ENCODE measurements around the gene TMX1.

TMX1 gene

DNA sequence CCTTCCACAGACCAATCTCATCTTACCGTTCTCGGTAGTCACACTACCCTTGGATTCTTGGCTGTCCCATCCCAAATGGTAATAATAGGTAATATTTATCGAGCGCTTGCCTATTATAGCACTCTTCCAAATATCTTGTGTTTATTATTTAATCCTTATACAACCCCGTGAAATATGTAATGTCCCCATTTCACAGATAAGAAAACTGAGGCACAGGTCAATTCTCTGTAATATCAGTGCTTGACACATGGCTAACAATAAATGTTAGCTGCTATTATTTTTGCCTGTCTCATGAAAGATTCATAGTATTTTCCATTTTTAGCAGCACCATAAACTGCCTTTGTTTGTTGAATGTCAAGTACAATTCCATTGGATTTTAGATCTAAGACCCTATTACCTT lies 4.5 kb downstream of the TMX1 start:
- DNase-seq, result no peak

DNA sequence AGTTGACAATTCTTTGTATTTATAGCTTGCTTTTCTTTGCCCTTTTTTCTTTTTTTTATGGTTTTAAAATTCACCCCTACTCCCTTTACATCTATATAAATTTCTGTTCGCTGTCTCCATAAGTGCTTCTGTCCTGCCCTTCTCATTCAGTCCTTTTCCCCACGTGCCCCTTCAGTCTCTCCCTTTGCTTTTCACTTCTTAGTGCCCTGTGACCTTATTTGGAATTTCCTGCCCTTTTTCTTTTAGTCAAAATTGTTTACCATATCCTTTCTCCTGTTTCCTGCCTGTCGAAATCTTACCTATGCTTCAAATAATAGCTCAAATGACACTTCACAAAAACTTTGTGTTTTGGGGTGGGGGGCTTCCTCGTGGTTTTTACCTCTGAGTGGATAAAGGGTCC lies 6.0 kb downstream of the TMX1 start:
- DNase-seq, result no peak

DNA sequence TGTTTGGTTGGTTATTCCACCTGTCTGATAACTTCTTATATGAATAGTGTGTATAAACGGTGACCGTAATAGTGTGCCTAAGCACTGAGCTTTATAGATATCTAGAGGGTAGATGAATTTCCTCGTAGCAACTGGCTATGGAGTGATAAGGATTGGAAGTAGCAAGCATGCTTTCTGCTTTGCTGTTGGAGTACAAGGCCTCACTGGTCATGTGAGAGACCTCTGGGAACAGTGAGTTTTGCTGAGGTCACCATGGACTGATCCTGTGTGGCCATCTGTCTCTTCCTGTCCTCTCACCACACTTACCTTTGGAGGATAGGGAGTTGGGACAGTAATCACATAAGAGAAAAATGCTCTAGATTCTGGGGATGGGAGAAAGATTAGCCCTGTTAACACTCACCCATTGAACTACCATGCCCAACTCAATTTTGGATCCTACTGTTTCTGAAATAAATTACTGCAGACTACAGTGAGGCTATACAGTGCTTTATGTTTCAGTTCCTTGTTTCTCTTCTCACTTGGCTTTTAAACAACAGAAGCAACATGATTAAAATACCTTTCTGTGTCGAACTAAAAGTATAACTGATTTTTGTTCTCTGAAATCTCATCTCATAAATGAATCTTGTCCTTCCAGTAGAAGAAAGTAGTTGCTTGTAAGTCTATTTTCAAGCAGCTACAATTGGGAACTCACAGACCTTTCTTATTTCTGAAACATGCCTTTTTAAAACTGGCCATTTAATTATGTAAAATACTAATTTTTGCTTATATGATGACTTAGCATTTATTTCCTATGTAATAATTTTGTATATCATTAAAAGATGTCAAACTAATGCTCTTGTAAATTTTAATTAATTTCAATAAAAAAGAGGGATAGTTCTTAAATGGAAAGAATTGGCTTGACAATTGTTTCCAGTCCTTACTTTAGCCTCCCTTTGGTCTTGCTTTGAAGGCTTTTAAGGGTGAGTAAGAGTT lies 8.3 kb downstream of the TMX1 start:
- DNase-seq, result no peak

DNA sequence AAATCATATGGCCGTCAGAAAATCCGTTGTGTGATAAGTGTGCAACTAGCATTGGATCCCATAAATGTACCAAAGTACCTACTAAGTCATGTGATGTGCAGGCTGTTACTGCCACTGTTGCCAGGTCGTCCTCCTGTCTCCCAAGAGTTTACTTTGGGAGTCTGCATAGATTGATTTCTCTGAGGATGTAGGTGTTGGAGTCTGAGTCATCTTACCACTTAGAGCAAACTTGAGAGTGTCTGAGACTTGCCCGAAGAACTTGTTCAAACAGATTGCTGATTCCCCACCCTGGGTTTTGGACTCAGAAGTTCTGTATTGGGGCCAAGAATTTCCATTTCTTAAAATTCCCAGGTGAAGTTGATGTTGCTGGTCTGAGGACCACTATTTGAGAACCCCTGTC lies 11.4 kb downstream of the TMX1 start:
- DNase-seq, result no peak

DNA sequence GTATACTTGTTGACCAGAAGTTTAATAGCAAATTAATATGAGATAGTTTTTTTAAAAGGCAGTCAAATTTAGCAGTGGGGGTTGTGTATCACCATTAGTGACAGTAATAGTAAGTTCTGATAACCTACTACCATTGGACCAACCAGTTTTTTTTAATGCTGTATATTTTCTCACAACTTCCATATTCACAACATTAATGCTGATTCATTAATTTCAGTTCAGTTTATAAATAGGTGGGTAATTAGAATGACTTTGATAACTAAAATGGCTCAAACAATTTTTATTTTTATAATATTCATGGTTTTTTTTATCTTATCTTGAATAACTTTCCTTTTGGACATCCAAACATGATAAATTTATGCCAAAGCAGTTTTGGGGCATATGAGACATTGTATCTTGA lies 13.8 kb downstream of the TMX1 start:
- DNase-seq, result no peak

DNA sequence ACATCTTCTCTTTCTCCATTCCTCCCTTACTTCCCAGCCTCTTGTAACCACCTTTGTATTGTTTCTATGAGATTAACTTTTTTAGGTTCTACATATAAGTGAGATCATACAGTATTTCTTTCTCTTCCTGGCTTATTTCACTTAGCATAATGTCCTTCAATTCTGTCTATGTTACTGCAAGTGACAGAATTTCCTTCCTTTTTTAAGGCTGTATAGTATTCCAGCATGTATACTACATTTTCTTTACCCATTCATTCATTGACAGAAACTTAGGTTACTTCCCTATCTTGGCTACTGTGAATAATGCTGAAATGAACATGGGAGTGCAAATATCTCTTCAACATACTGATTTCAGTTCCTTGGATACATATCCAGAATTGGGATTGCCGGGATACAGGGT lies 18.2 kb downstream of the TMX1 start:
- DNase-seq, result no peak

DNA sequence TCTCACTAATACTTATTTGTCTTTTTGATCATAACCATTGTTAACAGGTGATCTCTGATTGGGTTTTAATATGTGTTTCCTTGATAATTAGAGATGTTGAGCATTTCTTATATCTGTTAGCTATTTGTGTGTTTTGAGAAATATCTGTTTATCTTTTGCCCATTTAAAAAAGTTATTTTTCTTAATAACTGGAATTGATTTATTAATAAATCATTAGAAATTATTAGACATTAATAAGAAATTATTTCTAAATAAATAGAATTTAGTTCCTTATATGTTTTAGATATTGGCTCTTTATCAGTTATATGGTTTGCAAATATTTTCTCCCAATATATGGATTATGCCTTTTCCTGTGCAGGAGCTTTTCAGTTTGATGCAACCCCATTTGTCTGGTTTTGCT lies 18.7 kb downstream of the TMX1 start:
- DNase-seq, result no peak

DNA sequence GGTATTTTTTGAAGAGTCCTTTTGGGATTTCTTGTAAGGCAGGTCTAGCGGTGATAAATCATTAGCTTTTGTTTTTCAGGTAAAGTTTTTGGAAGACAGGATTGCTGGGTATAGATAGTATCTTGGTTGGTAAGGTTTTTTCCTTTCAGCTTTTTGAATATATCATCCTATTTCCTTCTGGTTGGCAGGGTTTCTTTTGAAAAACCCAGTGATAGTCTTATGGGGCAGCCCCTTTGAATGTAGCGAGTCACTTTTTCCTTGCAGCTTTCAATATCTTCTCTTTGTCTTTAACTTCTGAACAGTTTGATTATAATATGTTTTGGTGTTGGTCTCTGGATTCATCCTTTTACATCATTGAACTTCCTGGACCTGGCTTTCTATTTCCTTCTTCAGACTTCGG lies 20.2 kb downstream of the TMX1 start:
- DNase-seq, result no peak

DNA sequence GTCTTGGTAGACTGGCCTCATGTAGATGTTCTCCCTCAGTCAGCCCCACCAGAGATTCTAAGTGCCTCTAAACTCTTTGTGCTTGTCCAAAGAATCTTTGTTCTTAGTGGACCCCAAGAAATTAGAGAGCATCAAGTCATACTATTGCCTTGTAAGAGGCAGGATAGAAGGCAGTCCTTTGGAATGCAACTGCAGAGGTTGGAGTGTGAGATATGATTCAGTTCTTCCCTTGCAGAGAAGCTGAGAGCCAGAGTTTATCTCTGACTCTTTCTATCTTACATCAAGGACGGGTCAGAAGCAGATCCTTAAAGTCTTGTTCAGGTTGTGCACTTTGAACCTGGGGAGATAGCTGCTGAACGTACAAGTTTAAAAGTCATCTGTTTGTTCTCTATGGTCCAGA lies 21.1 kb downstream of the TMX1 start:
- DNase-seq, result no peak

DNA sequence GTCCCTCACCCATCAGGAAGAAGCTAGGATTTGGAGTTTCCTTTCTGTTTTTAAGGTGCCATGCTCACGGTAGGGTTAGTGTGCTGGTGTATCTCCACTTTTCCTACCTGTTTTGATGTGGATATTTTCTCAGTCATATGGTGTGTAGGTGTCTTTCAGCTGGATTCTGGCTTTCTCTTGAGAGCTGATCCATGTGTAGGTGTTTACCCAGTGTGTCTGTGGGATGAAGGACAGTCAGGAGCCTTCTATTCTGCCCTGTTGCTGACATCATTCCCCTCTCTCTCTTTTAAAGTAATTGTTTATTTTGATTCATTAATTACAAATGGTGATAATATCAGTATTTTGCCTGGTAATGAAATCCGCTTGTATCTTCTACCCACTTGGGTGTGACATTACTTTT lies 22.8 kb downstream of the TMX1 start:
- DNase-seq, result no peak

DNA sequence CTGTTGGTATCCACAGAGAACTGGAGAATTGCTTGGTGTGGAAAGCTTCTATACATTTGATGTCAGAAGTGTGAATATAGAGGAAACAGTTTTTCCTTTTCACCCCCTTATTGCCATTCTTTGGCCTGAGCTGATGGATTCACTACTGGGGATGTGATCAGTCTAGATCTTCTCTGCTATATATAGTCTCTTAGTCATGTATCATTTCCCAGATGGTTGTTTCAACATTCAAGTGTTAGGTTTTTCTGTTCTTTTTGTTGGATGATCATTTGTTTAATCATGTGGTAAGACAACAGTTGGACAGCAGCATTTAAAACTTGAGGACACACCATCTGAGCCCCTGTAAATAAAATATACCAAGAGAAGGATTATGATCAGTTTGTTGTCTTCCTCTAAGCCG lies 29.6 kb downstream of the TMX1 start:
- no peak for DNase-seq

DNA sequence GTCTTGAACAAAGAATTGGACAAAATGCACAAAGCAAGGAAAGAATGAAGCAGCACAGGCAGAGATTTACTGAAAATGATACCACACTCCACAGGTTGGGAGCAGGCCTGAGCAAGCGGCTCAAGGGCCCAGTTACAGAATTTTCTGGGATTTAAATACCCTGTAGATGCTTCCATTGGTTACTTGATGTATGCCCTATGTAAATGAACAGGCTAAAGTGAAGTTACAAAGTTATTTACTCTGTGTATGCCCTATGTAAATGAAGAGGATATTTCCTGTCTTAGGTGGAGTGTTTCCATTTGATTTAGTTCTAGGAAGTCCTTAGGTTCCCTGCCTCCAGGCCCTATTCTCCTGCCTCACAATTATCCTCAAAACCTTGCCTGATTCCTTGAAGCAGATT lies 36.6 kb downstream of the TMX1 start:
- no peak for DNase-seq

DNA sequence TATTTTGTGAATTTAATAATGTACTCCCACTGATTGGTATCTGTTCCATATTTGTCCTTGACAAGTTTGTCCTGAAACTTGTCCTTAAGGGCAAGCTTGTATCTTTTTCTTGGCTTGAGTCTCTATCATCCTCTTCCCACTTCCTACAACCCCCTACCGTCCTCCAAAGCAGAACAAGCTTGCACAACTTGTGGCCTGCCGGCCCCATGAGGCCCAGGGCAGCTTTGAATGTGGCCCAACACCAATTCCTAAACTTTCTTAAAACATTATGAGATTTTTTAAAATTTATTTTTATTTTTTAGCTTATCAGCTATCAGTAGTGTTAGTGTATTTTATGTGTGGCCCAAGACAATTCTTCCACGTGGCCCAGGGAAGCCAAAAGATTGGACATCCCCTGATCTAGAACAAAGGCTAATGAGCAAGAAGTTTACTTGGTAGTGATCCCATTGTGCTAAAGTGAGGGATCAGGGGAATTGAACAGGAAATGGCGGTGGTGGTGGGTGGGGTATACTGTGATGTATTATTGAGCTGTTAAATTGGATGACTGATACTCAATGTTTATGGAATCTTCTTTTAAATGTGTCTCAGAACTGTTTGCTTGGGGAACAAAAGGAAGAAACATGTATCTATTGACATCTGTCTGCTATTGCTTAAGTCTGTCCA lies 37.8 kb downstream of the TMX1 start:
- no peak for DNase-seq

DNA sequence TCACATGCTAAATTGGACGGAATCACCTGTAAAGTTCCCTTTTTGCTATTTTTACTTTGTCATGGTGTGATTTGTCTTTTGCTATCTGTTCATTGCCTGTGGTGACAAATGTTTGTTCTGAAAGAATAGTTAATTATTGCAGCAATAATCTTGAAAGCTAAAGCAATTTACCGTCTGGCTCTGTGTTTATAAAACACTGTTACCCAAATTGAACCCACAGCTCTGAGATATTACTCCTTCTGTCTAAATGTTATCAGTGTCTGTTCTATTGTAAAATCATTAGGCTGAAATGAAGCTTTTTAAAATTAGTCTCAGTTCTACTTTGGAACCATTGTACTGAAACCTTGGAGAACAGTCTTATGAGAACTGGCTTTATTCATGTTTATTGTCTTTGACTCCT lies 42.5 kb downstream of the TMX1 start:
- no peak for DNase-seq

DNA sequence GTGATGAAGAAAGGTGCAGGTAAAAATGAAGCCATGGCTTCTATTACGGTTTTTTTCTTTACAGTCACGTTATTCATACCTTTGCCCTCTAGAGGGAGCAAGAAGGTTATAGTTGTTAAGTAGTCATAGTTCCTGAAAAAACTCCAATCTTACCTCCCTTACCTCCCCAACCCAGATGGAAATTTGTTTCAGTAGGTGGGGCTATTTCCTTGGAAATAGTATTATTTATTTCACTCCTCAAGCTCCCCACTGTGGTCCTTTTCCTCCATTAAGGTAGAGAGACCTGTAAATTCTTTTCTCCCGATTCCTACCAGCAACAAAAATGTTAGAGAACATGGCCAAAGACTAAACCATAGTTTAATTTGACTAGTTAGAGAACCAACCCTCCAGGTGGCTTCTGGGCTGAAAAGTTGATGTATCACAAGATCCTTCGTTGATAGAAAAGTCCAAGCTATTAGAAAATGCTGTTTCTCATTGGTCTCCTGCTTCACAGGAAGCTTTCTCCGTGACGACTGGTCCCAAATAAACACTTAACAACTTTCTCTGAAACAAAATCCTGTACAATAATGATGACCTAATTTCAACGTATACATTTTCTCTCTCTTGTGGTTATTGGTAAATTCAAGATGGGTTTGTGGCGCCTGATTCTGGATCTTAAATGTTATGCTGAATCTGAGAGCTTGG lies 43.5 kb downstream of the TMX1 start:
- DNase-seq, result peak; percentile 80

DNA sequence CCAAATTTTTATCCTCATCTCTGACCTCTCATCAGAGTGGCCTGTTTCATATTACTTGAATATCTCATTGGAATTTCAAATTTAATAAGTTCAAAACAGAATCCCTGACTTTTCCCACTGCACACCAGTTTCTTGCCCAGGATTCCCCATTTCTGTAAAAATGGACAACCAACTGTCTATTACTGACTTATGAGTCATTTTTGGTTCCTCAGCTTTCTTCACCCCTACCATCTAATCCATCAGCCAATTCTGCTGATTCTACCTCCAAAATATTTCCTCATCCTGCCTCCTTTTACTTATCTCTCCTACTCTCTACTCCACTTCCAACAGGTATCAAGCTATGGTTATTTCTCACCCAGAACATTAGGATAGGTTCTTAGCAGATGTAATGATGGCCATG lies 44.2 kb downstream of the TMX1 start:
- DNase-seq, result no peak

DNA sequence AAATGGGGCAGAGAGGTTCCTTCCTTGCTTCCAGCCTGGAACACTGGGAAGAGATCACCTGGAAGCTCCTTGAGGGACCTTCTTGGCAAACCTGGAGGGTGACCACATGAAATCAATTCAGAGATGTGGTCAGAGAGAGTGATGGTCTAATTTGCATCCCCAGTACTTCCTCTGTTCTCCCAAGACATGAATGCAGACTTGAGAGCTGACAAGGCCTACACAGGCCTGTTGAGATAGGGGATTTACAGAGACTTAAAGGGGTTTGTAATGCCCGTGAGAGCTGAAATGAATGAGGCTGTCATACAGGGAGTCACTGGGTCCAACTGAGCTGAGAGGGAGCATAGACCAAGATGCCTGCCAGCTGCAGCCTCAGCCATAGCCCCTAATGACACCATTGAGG lies 45.1 kb downstream of the TMX1 start:
- no peak for DNase-seq

DNA sequence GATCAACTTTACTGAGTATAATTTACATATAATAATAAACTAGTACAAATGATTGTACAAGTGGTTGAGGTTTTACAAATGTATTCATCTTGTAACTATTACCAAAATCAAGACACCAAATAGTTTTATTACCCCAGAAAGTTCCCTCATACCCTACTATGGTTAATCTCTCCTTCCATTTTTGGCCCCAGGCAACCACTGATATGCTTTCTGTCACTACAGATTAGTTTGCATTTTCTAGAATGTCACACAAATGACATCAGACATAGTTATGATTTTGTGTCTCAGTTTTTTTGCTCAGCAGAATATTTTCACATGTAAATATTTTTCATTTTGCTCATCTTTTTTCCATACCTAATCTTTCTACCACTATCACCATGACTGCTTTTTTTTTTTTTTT lies 49.1 kb downstream of the TMX1 start:
- DNase-seq, result no peak

DNA sequence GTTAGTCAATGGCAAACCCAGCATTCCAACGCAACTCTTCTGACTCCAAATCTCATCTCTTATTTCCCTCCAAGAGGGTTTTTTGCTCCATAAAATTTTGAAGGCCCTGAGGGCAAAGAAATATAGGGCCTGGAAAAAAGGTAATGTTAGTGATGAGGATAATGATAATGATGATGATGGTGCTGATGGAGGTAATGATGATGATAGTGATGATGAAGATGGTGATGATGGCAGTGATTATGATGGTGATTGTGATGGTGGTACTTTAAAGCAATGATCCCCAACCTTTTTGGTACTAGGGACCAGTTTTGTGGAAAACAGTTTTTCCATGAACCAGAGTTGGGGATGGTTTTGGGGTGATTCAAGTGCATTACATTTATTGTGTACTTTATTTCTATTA lies 50.1 kb downstream of the TMX1 start:
- no peak for DNase-seq

DNA sequence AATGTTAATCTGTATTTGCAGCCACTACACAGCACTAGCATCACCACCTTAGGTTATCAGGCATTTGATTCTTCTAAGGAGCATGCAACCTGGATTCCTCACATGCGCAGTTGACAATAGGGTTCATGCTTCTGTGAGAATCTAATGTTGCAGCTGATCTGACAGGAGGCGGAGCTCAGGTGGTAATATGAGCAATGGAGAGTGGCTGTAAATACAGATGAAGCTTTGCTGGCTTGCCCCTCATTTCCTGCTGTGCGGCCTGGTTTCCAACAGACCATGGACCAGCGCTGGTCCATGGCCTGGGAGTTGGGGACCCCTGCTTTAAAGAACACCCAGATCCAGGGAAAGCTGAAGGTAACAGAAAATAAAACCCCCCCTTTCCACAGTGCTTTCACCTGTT lies 51.0 kb downstream of the TMX1 start:
- DNase-seq, result no peak

DNA sequence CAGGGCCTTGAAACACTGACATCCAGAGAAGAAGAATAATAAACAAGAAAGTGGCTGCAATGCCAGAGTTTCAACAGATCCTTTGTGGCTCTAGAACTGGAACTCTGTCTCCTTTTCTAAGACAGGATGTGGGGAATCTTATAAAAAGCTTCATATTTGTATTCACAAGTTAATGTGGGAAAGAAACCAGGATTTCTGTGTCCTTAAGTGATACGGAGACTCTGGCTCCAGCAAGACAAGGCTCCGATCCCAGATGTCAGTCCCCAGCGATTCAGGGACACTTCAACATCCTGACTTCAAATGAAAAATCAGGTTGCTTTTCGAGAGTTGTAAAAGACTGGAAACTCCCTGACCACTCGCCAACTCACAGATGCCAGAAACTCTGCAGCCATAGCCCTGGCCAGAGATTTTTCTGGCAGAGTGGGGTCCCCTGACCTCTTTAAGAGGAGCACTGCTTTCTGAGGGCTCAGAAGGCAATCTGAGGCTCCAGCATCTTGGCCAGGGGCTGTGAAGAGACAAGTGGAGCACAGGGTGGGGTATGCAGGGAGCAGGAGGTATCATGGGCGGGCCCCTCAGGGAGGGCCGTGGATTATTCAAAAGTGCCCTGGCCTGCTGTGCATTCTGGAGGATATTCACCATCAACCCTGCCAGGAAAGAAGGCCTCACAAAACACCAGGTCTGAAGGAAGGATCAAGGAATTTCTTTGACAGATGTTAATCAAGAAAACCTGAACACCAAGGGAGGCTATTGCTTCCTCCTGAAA lies 53.3 kb downstream of the TMX1 start:
- no peak for DNase-seq

DNA sequence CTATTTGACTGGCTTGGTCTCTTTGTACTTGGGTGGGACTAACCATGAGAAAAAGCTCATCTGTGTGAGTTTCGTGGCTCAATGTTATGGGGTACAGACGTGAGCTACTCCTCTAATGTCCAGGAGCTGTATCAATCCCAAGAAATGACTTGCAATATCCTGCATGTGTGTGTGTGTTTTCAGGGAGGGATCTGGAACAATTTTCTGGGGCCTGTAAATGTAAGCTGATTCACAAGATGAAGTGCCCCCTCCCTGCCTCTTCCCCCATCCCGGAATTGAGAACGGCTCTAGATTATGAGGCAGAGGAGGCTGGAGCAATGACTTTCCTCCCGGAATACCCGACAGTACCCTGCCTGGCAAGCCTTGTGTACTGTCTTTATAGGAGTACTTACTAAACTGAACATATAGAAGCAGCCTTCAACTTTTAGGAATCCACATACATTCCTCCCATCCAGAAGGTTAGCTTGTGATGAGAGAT lies 53.9 kb downstream of the TMX1 start:
- DNase-seq, result no peak

DNA sequence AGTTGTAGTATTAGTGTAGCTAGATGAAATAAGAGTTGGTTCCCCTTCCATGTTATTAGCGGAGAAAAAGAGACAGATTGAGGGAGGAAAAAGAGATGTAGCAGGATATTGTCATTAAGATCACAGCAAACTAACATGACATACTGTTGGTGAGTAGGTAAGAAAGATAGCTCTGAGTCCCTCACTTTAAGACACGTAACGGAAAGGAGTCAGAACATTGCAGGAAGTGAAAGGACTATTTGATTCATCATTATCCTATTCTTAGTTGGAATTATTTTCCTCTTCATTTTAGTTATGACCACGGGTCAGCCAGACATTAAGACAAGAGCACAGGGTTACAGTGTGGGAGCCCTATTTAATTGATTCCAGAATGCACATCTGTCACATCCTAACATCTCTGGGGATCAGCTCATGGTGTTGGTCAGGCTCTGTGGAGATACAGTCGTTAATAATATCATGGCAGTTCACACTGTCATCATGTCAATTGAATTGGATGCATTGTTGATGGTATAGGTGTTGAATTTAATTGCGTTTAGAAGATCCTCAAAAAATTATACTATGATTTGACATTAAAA lies 55.0 kb downstream of the TMX1 start:
- DNase-seq, result no peak
